Left cardiac atrium (tissue), 4 donors: Measurements from ENCODE around the gene FAM151B. TPM values are rescaled to one million over a fixed set of nuclear protein-coding genes. Genes with fewer than 3 reads are reported as not detected.
"Not testable (repeated sequence)": the region's sequence is repeated elsewhere in the genome, so short reads cannot be mapped to it uniquely, and the experiment has no call there.

Experiments used
- ATAC-seq, 2 donors: fragments of 200-7000 bp; cut with Tn5 transposase; one replicate each; pipeline ENCODE4 v1.9.1; 2020; ENCODE audit warnings: mild to moderate bottlenecking in 2 of 2, moderate library complexity in 2 of 2
- DNase-seq: peaks from one replicate; pipeline ENCODE4 v3.0.0-alpha.2; 2020
- intact Hi-C, 2 donors: fragments of 100-400 bp; cut with DNase I; formaldehyde crosslinking; loops; one replicate each; pipeline versions ENCODE4 v1.14.1 to v1.15.1; 2022 to 2023
- long read RNA-seq: library from polyadenylated mRNA; unstranded; transcript quantifications from one replicate; pipeline ENCODE4 v2.0.0, GENCODE V29; 2021
- total RNA-seq, 2 donors: library from RNA; stranded (reverse); fragmentation: NEBNext Ultra II Directional; extraction: Animal tissue kit (Norgen Biotek cat#: 25700); gene quantifications; one replicate each; pipeline ENCODE4 v1.2.1, GENCODE V29; 2021
- donor health status: DM: no; HTN: yes; CAD: no.
- donor health status: DM: no; HTN: yes; CAD: no; lungs with severe emphysema.
- donor health status: DM: yes; HTN: yes; CAD: no.
- donor health status: Dilated cardiomyopathy.

The FAM151B gene
- total RNA-seq = 1 to 10 TPM; 2.5 to 2.9 TPM
- long read RNA-seq, partial matches to known transcripts = 0 of 2 reads
- long read RNA-seq, other reads (novel, unspliced or antisense) = 2 of 2 reads

- peak; percentile 85 for DNase-seq
- intact Hi-C loops = loop anchor here (10.0 kb wide), 2 partner anchors 187 to 707 kb away; no protein-coding TSS in a partner anchor
- peak; percentile 95 to 97 for ATAC-seq
These were observed at the start of gene FAM151B for GRCh38 chr5:80487829-80488721. FAM151B (plus strand) TSS chr5:80488100; CDS start chr5:80488124, 24 bp downstream.

GRCh38 chr5:80438739-80439138 is 49.2 kb upstream of the FAM151B start:
- no peak for ATAC-seq
- intact Hi-C loops = no loop called here

GRCh38 chr5:80439213-80439612 is 48.7 kb upstream of the FAM151B start:
- intact Hi-C loops = no loop called here
- DNase-seq (no peak), ATAC-seq (no peak)

More at GRCh38 chr5:80438739-80439138, 49.2 kb upstream of the FAM151B start:
- no peak for DNase-seq

- ATAC-seq (no peak), DNase-seq (no peak)
- intact Hi-C loops = no loop called here
These were observed 45.2 kb upstream of the FAM151B start for GRCh38 chr5:80442742-80443141.

- ATAC-seq (no peak), DNase-seq (no peak)
- intact Hi-C loops = no loop called here
These were observed 34.5 kb upstream of the FAM151B start for GRCh38 chr5:80453366-80453765.

- intact Hi-C loops = no loop called here
- no peak for ATAC-seq
- no peak for DNase-seq
These were observed 24.6 kb upstream of the FAM151B start for GRCh38 chr5:80463269-80463668.

GRCh38 chr5:80466669-80467485 is 21.0 kb upstream of the FAM151B start:
- intact Hi-C loops = no loop called here
- ATAC-seq (peak; percentile 49 to 67), DNase-seq (no peak)

GRCh38 chr5:80468131-80468530 is 19.8 kb upstream of the FAM151B start:
- intact Hi-C loops = no loop called here
- ATAC-seq (no peak), DNase-seq (no peak)

GRCh38 chr5:80470631-80471030 is 17.3 kb upstream of the FAM151B start:
- ATAC-seq, DNase-seq, intact Hi-C loops: not testable (repeated sequence)

- intact Hi-C loops = no loop called here
- no peak for DNase-seq
- ATAC-seq = no peak
These were observed 13.0 kb upstream of the FAM151B start for GRCh38 chr5:80474929-80475328.

GRCh38 chr5:80479713-80480112 is 8.2 kb upstream of the FAM151B start:
- intact Hi-C loops = loop anchor here (10.0 kb wide), 2 partner anchors 195 to 715 kb away; no protein-coding TSS in a partner anchor
- no peak for DNase-seq
- ATAC-seq = no peak

GRCh38 chr5:80480354-80480753 is 7.5 kb upstream of the FAM151B start:
- no peak for DNase-seq
- intact Hi-C loops = loop anchor here (10.0 kb wide), 2 partner anchors 194 to 714 kb away; no protein-coding TSS in a partner anchor
- ATAC-seq = no peak

- DNase-seq (no peak), ATAC-seq (peak; percentile 67 to 73)
- intact Hi-C loops = loop anchor here (10.0 kb wide), 2 partner anchors 194 to 714 kb away; no protein-coding TSS in a partner anchor
These were observed 6.6 kb upstream of the FAM151B start for GRCh38 chr5:80481019-80481893.

GRCh38 chr5:80482578-80482977 is 5.3 kb upstream of the FAM151B start:
- intact Hi-C loops = loop anchor here (10.0 kb wide), 2 partner anchors 192 to 712 kb away; no protein-coding TSS in a partner anchor
- ATAC-seq = no peak

GRCh38 chr5:80483636-80484232 is 4.2 kb upstream of the FAM151B start:
- ATAC-seq (no peak), DNase-seq (no peak)
- intact Hi-C loops = loop anchor here (10.0 kb wide), 2 partner anchors 191 to 711 kb away; no protein-coding TSS in a partner anchor

More at GRCh38 chr5:80482578-80482977, 5.3 kb upstream of the FAM151B start:
- no peak for DNase-seq

- DNase-seq (no peak), ATAC-seq (no peak)
- intact Hi-C loops = loop anchor here (10.0 kb wide), 2 partner anchors 187 to 707 kb away; no protein-coding TSS in a partner anchor
These were observed 464 bp upstream of the FAM151B start for GRCh38 chr5:80487444-80487828.

- DNase-seq = no peak
- intact Hi-C loops = loop anchor here in 1 of 2 donors (10.0 kb wide), 1 partner anchor 184 kb away; no protein-coding TSS in a partner anchor
- ATAC-seq = no peak
These were observed 3.4 kb downstream of the FAM151B start for GRCh38 chr5:80491296-80491695.

GRCh38 chr5:80492741-80493140 is 4.8 kb downstream of the FAM151B start:
- DNase-seq (no peak), ATAC-seq (no peak)
- intact Hi-C loops = loop anchor here in 1 of 2 donors (10.0 kb wide), 1 partner anchor 182 kb away; no protein-coding TSS in a partner anchor
